Stimulated activated CD8-positive, alpha-beta memory T cell treated with anti-CD3 and anti-CD28 coated beads, Interleukin-4, amount 100 ng/mL, for 4 hours (primary cell): ENCODE data around the gene TRIM5.

ENCODE experiments used
- DNase-seq, 2 donors: peaks; one replicate each; pipeline ENCODE4 v3.0.0-alpha.2; 2020; ENCODE audit warnings: low read depth in 2 of 2, low spot score in 1 of 2

TRIM5 gene

GRCh38 chr11:5626196-5626595 lies 58.7 kb downstream of the TRIM5 start:
- DNase-seq = no peak

GRCh38 chr11:5625281-5625680 lies 59.6 kb downstream of the TRIM5 start:
- DNase-seq = no peak

- DNase-seq = peak; percentile 27 to 28
These were observed 60.2 kb downstream of the TRIM5 start, which contains the start of gene TRIM34 for GRCh38 chr11:5624489-5625279. TSS of gene TRIM34 (plus strand) at chr11:5625001. CDS start at chr11:5632332, 7,331 bp downstream.

GRCh38 chr11:5622802-5623201 lies 62.1 kb downstream of the TRIM5 start:
- no peak for DNase-seq

GRCh38 chr11:5621580-5621979 lies 63.3 kb downstream of the TRIM5 start:
- DNase-seq = no peak

- DNase-seq = no peak
These were observed 64.0 kb downstream of the TRIM5 start for GRCh38 chr11:5620651-5621521.

GRCh38 chr11:5618807-5619206 lies 66.1 kb downstream of the TRIM5 start:
- no peak for DNase-seq
